ENCODE data around the gene ST6GAL1.
A peak's percentile ranks its signal among the peaks of the same experiment; 100 is the strongest.

Gene ST6GAL1

DNA sequence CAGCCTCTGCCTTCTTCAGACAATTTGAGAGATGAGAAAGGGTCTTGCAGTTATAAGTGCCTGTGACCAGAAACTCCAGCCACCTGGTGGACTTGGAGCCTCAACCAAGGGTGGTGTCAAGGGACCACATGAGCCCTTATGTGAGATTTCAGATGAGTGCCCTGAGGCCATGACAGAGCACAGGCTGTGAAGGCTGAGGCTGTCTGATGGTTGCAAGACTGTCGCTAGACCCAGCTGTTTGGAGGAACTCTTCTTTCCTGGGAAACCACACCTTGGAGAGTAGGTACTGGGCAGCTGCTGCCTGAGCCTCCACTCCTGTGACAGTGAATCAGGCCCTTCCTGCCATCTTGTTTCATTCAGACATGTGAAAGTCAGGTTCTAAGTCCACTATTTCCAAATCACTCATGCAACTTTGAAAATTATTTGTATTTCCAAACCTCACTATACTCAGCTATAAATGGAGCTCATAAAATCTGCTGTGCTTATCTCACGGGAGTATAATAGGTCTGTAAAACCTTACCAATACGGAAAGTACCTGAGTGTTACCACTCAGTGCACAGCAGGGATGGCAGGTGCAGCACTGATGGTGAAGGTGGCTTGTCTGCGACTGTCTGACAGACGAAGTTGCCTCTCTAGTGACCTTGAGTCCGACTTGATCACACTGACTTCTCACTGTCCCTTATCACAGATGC is 109.5 kb downstream of the ST6GAL1 start:
- Histone ChIP-seq H3K36me3 (ENCODE audit: control insufficient read depth in 1 of 2, insufficient read depth in 2 of 2, low read depth in 1 of 2, low read length in 2 of 2) (peaks cover 0 to 6% of the 10 kb centered on the region in 2 experiments), H3K27ac (ENCODE audit: low read length, poor library complexity, severe bottlenecking) (no peak overlapping the region), H3K4me1 (ENCODE audit: control insufficient read depth, insufficient read depth, low read depth, low read length) (peaks cover 9% of the 10 kb centered on the region), H4K8ac (ENCODE audit: low read length) (no peak overlapping the region), H3K27me3 (ENCODE audit: control insufficient read depth in 1 of 2, insufficient read depth in 1 of 2, low read length in 2 of 2) (no peaks in the 10 kb centered on the region), H3K14ac (ENCODE audit: low read length in 2 of 2) (no peak overlapping the region), H2AFZ (ENCODE audit: low read depth, low read length) (no peak overlapping the region), H3K18ac (ENCODE audit: low read depth in 1 of 2, low read length in 2 of 2) (no peak overlapping the region), H2BK15ac (ENCODE audit: low read depth, poor library complexity, severe bottlenecking) (no peak overlapping the region), H2BK12ac (ENCODE audit: low read length in 2 of 2) (no peak overlapping the region), H2BK5ac (ENCODE audit: low read depth, low read length, poor library complexity, severe bottlenecking) (no peak overlapping the region), H2BK120ac (ENCODE audit: low read depth, low read length) (no peak overlapping the region), H2AK5ac (ENCODE audit: low read length, severe bottlenecking) (no peak overlapping the region), H3K4me2 (ENCODE audit: low read length, poor library complexity, severe bottlenecking) (no peak overlapping the region), H3K79me1 (replicated peaks; ENCODE audit: low read length, poor library complexity, severe bottlenecking) (peaks cover 8% of the 10 kb centered on the region), H3K4ac (ENCODE audit: low read depth in 1 of 2, low read length in 2 of 2) (no peak overlapping the region), H3K4me3 (ENCODE audit: insufficient read depth in 1 of 2, low read depth in 1 of 2, low read length in 2 of 2) (no peak overlapping the region), H4K91ac (ENCODE audit: low read length) (no peak overlapping the region), H3K23ac (ENCODE audit: low read length in 2 of 2) (no peak overlapping the region), H3K9me3 (ENCODE audit: control insufficient read depth, low read length) (no peaks in the 10 kb centered on the region), H3K9ac (ENCODE audit: low read length) (no peak overlapping the region)
- WGBS, result 91% methylated on average over 6 of the region's 6 CpGs
- no peak for DNase-seq

DNA sequence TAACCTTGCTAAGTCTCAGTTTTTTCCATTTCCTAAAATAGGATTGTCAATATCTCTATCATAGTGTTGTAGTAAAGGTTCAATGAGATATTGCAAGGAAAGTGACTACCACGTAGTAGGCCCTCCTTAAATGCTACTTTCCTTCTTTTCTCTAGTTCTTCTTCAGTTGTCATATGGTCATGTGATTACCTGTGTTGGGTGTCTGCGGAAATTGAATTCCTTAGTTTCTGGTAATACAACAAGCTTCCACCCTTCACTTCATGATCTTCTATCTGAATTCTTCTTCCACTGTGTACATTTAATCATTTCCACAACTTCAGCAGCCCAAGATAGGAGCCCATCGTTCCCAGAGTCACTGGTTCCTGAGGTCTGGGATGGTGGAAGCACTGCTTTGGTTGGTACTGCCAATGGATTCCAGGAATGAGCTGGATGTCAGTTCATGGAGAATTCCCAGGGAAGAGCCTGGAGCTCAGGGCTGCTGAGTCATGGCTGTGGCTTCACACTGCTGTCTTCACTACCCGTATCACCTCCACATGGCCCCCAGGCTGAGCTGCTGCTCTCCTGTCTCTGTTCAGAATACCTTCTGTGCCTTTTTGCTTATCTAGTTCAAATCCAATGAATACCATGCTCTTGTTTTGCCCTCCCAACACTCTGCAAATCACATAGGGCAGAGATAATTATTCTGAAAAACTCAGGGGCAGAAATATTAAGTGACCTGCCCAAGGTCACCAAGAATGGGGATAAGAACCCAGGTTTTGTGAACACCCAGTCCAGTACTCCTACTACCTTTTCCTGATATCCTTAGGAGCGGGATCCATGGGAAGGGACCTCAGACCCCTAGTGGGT is 110.4 kb downstream of the ST6GAL1 start:
- 76% methylated on average over 3 of the region's 5 CpGs for WGBS
- Histone ChIP-seq H3K27ac (ENCODE audit: low read length, poor library complexity, severe bottlenecking) (no peak overlapping the region), H3K9me3 (ENCODE audit: control insufficient read depth, low read length) (no peaks in the 10 kb centered on the region)

DNA sequence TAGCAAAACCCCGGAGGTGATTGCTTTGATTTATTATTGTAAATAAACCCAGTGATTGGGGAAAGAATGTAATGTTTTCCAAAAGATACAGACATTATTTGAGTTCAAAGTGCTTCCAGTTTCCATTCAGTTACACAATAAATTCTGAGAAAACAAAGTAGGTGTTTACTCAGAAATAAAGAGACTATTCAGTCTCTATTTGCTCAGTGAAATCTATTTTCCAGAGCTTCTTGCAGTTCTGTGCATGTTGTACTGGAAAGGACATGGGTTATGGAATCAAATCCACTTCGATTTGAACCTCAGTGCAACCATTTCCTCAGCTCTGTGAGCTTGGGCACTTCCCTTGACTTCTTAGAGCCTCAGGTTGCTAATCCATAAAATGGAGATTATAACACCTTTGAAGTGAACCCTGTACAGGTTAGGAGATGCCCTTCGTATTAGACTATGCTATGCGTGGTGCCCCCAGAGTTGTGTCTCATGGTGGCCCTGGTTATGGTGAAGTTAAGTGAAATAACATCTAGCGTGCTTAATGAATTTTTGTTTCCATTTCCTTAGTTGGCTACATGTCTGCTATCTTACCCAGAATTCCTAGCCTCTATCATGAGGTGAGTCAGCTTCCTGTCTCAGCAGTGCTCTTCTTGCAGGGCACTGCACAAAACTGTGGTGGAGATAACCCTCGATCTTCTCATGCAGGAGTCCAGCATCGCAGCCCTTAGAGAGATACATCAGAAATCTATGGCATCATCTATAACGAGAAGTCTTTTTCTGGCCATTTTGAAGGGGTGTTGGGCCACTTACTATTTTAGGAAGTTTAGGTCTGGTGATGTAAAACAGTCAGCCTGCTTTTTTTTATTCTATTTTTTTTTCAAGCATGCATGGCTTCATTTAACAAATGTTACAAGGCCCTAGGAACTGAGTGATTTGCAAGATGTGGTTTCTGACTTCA is 111.3 kb downstream of the ST6GAL1 start:
- H3K9ac ChIP-seq (ENCODE audit: low read length), result no peak overlapping the region
- peak overlapping the region in 1 of 2 experiments; percentile 41 for H3K4ac ChIP-seq (ENCODE audit: low read depth in 1 of 2, low read length in 2 of 2)
- no peak overlapping the region for H3K4me3 ChIP-seq (ENCODE audit: insufficient read depth in 1 of 2, low read depth in 1 of 2, low read length in 2 of 2)
- H3K79me1 ChIP-seq (replicated peaks; ENCODE audit: low read length, poor library complexity, severe bottlenecking), result peaks cover 13% of the 10 kb centered on the region
- no peak overlapping the region for H2BK15ac ChIP-seq (ENCODE audit: low read depth, poor library complexity, severe bottlenecking)
- no peak overlapping the region for H3K23ac ChIP-seq (ENCODE audit: low read length in 2 of 2)
- H3K27me3 ChIP-seq (ENCODE audit: control insufficient read depth in 1 of 2, insufficient read depth in 1 of 2, low read length in 2 of 2), result no peaks in the 10 kb centered on the region
- H2BK12ac ChIP-seq (ENCODE audit: low read length in 2 of 2), result no peak overlapping the region
- H4K91ac ChIP-seq (ENCODE audit: low read length), result no peak overlapping the region
- 92% methylated on average over 8 of the region's 8 CpGs for WGBS
- H4K8ac ChIP-seq (ENCODE audit: low read length), result no peak overlapping the region
- H3K4me2 ChIP-seq (ENCODE audit: low read length, poor library complexity, severe bottlenecking), result no peak overlapping the region
- no peak overlapping the region for H2BK5ac ChIP-seq (ENCODE audit: low read depth, low read length, poor library complexity, severe bottlenecking)
- H3K36me3 ChIP-seq (ENCODE audit: control insufficient read depth in 1 of 2, insufficient read depth in 2 of 2, low read depth in 1 of 2, low read length in 2 of 2), result peaks cover 0 to 6% of the 10 kb centered on the region in 2 experiments
- peaks cover 9% of the 10 kb centered on the region for H3K4me1 ChIP-seq (ENCODE audit: control insufficient read depth, insufficient read depth, low read depth, low read length)
- DNase-seq, result peak; percentile 38
- H3K9me3 ChIP-seq (ENCODE audit: control insufficient read depth, low read length), result no peaks in the 10 kb centered on the region
- H3K18ac ChIP-seq (ENCODE audit: low read depth in 1 of 2, low read length in 2 of 2), result peak overlapping the region in 1 of 2 experiments; percentile 29
- no peak overlapping the region for H3K14ac ChIP-seq (ENCODE audit: low read length in 2 of 2)
- H2AFZ ChIP-seq (ENCODE audit: low read depth, low read length), result no peak overlapping the region
- no peak overlapping the region for H2BK120ac ChIP-seq (ENCODE audit: low read depth, low read length)
- H3K27ac ChIP-seq (ENCODE audit: low read length, poor library complexity, severe bottlenecking), result no peak overlapping the region
- peak overlapping the region; percentile 39 for H2AK5ac ChIP-seq (ENCODE audit: low read length, severe bottlenecking)

More for the DNA sequence above, 110.4 kb downstream of the ST6GAL1 start:
- Histone ChIP-seq H3K4me3 (ENCODE audit: insufficient read depth in 1 of 2, low read depth in 1 of 2, low read length in 2 of 2) (no peak overlapping the region), H2AFZ (ENCODE audit: low read depth, low read length) (no peak overlapping the region), H3K79me1 (replicated peaks; ENCODE audit: low read length, poor library complexity, severe bottlenecking) (peaks cover 8% of the 10 kb centered on the region), H4K91ac (ENCODE audit: low read length) (no peak overlapping the region), H4K8ac (ENCODE audit: low read length) (no peak overlapping the region), H3K27me3 (ENCODE audit: control insufficient read depth in 1 of 2, insufficient read depth in 1 of 2, low read length in 2 of 2) (no peaks in the 10 kb centered on the region), H3K36me3 (ENCODE audit: control insufficient read depth in 1 of 2, insufficient read depth in 2 of 2, low read depth in 1 of 2, low read length in 2 of 2) (peaks cover 0 to 6% of the 10 kb centered on the region in 2 experiments), H2BK120ac (ENCODE audit: low read depth, low read length) (no peak overlapping the region), H3K4ac (ENCODE audit: low read depth in 1 of 2, low read length in 2 of 2) (no peak overlapping the region), H2AK5ac (ENCODE audit: low read length, severe bottlenecking) (no peak overlapping the region), H2BK15ac (ENCODE audit: low read depth, poor library complexity, severe bottlenecking) (no peak overlapping the region), H3K9ac (ENCODE audit: low read length) (no peak overlapping the region), H3K18ac (ENCODE audit: low read depth in 1 of 2, low read length in 2 of 2) (no peak overlapping the region), H3K4me1 (ENCODE audit: control insufficient read depth, insufficient read depth, low read depth, low read length) (peaks cover 9% of the 10 kb centered on the region), H3K23ac (ENCODE audit: low read length in 2 of 2) (no peak overlapping the region), H2BK12ac (ENCODE audit: low read length in 2 of 2) (no peak overlapping the region), H3K14ac (ENCODE audit: low read length in 2 of 2) (no peak overlapping the region), H2BK5ac (ENCODE audit: low read depth, low read length, poor library complexity, severe bottlenecking) (no peak overlapping the region), H3K4me2 (ENCODE audit: low read length, poor library complexity, severe bottlenecking) (no peak overlapping the region)
- DNase-seq, result peak; percentile 52
